H9 (cell line): ENCODE results near the gene ITGA7. TPM values are rescaled to one million over a fixed set of nuclear protein-coding genes. Genes with fewer than 3 reads are reported as not detected.

ENCODE experiments used
- DNase-seq: peaks from one replicate; pipeline ENCODE4 v3.0.0-alpha.2; 2017
- H2AFZ ChIP-seq: one replicate; pipeline ENCODE4 v1.6.1; 2013; ENCODE audit warnings: mild to moderate bottlenecking, low read length, control low read depth, moderate library complexity
- H2AK5ac ChIP-seq: 2 replicates; pipeline ENCODE4 v1.6.1; 2013; ENCODE audit warnings: low read length, control low read depth, mixed read lengths; ENCODE audit not compliant: insufficient read length
- H2BK120ac ChIP-seq: one replicate; pipeline ENCODE4 v1.6.1; 2013; ENCODE audit warnings: low read depth, mild to moderate bottlenecking, low read length, control low read depth, inconsistent platforms; ENCODE audit not compliant: poor library complexity, severe bottlenecking
- H2BK12ac ChIP-seq: 2 replicates; pipeline ENCODE4 v1.6.1; 2013; ENCODE audit warnings: low read length, control low read depth, mixed read lengths, low read depth; ENCODE audit not compliant: insufficient read length
- H2BK15ac ChIP-seq: 2 replicates; pipeline ENCODE4 v1.6.1; 2013; ENCODE audit warnings: low read depth, low read length, control low read depth
- H2BK20ac ChIP-seq: one replicate; pipeline ENCODE4 v1.6.1; 2013; ENCODE audit warnings: low read depth, mild to moderate bottlenecking, low read length, control low read depth, inconsistent platforms; ENCODE audit not compliant: poor library complexity, severe bottlenecking
- H2BK5ac ChIP-seq: 2 replicates; pipeline ENCODE4 v1.6.1; 2013; ENCODE audit warnings: low read length, control low read depth, mixed read lengths; ENCODE audit not compliant: insufficient read length
- H3K14ac ChIP-seq: 2 replicates; pipeline ENCODE4 v1.6.1; 2013; ENCODE audit warnings: low read length, control low read depth; ENCODE audit not compliant: insufficient read depth
- H3K18ac ChIP-seq: 2 replicates; pipeline ENCODE4 v1.6.1; 2013; ENCODE audit warnings: low read depth, mild to moderate bottlenecking, mixed read lengths, low read length, control low read depth; ENCODE audit not compliant: insufficient read length
- H3K23ac ChIP-seq: 2 replicates; pipeline ENCODE4 v1.6.1; 2013; ENCODE audit warnings: low read length, control low read depth, mixed read lengths, low read depth; ENCODE audit not compliant: insufficient read length
- H3K23me2 ChIP-seq: 2 replicates; pipeline ENCODE4 v1.6.1; 2013; ENCODE audit warnings: low read depth, mild to moderate bottlenecking, mixed read lengths, low read length, control low read depth; ENCODE audit not compliant: insufficient read length, poor library complexity, severe bottlenecking
- H3K27ac ChIP-seq: 2 replicates; pipeline ENCODE4 v1.5.1; 2013; ENCODE audit warnings: low read length, control low read depth, mixed read lengths, low read depth; ENCODE audit not compliant: insufficient read length
- H3K27me3 ChIP-seq: 2 replicates; pipeline ENCODE4 v1.6.1; 2013; ENCODE audit warnings: low read length, control low read depth, inconsistent platforms; ENCODE audit not compliant: insufficient read depth
- H3K4ac ChIP-seq: 2 replicates; pipeline ENCODE4 v1.6.1; 2013; ENCODE audit warnings: low read depth, mild to moderate bottlenecking, control low read depth, inconsistent platforms, low read length, moderate library complexity
- H3K4me1 ChIP-seq: 2 replicates; pipeline ENCODE4 v1.6.1; 2013; ENCODE audit warnings: low read length, control low read depth, inconsistent platforms; ENCODE audit not compliant: insufficient read depth
- H3K4me2 ChIP-seq: 2 replicates; pipeline ENCODE4 v1.6.1; 2013; ENCODE audit warnings: low read length, control low read depth, mixed read lengths; ENCODE audit not compliant: insufficient read length, insufficient read depth
- H3K56ac ChIP-seq: 2 replicates; pipeline ENCODE4 v1.6.1; 2013; ENCODE audit warnings: low read depth, mild to moderate bottlenecking, mixed read lengths, low read length, control low read depth; ENCODE audit not compliant: insufficient read length
- H3K79me1 ChIP-seq: 2 replicates; pipeline ENCODE4 v1.6.1; 2013; ENCODE audit warnings: low read depth, mild to moderate bottlenecking, moderate library complexity, low read length, control low read depth, inconsistent platforms; ENCODE audit not compliant: insufficient read depth, poor library complexity, severe bottlenecking
- H3K79me2 ChIP-seq: 2 replicates; pipeline ENCODE4 v1.6.1; 2013; ENCODE audit warnings: low read length, control low read depth, inconsistent platforms; ENCODE audit not compliant: insufficient read depth
- H3K9ac ChIP-seq: 2 replicates; pipeline ENCODE4 v1.6.1; 2013; ENCODE audit warnings: low read length, control low read depth, mixed read lengths; ENCODE audit not compliant: insufficient read length; ENCODE audit errors: extremely low read depth
- H3K9me3 ChIP-seq: one replicate; pipeline ENCODE4 v1.6.1; 2013; ENCODE audit warnings: low read depth, low read length, inconsistent platforms; ENCODE audit not compliant: control insufficient read depth
- H3T11ph ChIP-seq: one replicate; pipeline ENCODE4 v1.6.1; 2013; ENCODE audit warnings: mild to moderate bottlenecking, low read length, control low read depth, inconsistent platforms
- H4K20me1 ChIP-seq: one replicate; pipeline ENCODE4 v1.6.1; 2013; ENCODE audit not compliant: control insufficient read depth, insufficient read length, insufficient read depth
- H4K5ac ChIP-seq: 2 replicates; pipeline ENCODE4 v1.6.1; 2013; ENCODE audit warnings: low read depth, mild to moderate bottlenecking, mixed read lengths, low read length, control low read depth; ENCODE audit not compliant: insufficient read length
- H4K8ac ChIP-seq: replicated peaks from 2 replicates; pipeline ENCODE4 v1.6.1; 2013; ENCODE audit warnings: low read length, control low read depth, mixed read lengths, low read depth; ENCODE audit not compliant: insufficient read length
- H4K91ac ChIP-seq: 2 replicates; pipeline ENCODE4 v1.6.1; 2013; ENCODE audit warnings: low read depth, mild to moderate bottlenecking, moderate library complexity, mixed read lengths, low read length, control low read depth; ENCODE audit not compliant: insufficient read length
- H3K27ac Mint-ChIP-seq, 3 experiments: 2 replicates in 2 of 3; 3 replicates in 1 of 3; pipeline ENCODE4 v1.8.0; 2020 to 2021; ENCODE audit warnings: mixed read lengths in 3 of 3, mild to moderate bottlenecking in 1 of 3, moderate library complexity in 1 of 3
- H3K27me3 Mint-ChIP-seq: 2 replicates; pipeline ENCODE4 v1.8.0; 2021; ENCODE audit warnings: low read depth, mild to moderate bottlenecking, moderate library complexity, mixed read lengths
- H3K36me3 Mint-ChIP-seq, 3 experiments: 2 replicates in 2 of 3; 3 replicates in 1 of 3; pipeline ENCODE4 v1.8.0; 2020 to 2021; ENCODE audit warnings: low read depth in 3 of 3, mixed read lengths in 3 of 3; ENCODE audit not compliant: insufficient read depth in 1 of 3
- H3K4me1 Mint-ChIP-seq, 2 experiments: 2 replicates each; pipeline ENCODE4 v1.8.0; 2020; ENCODE audit warnings: mixed read lengths in 2 of 2
- H3K4me3 Mint-ChIP-seq, 2 experiments: 2 replicates in 1 of 2; 3 replicates in 1 of 2; pipeline ENCODE4 v1.8.0; 2020 to 2021; ENCODE audit warnings: mild to moderate bottlenecking in 2 of 2, mixed read lengths in 2 of 2, moderate library complexity in 1 of 2
- H3K9me3 Mint-ChIP-seq, 2 experiments: 2 replicates in 1 of 2; 3 replicates in 1 of 2; pipeline ENCODE4 v1.8.0; 2020; ENCODE audit warnings: mild to moderate bottlenecking in 2 of 2, mixed read lengths in 2 of 2, moderate library complexity in 1 of 2
- WGBS: extraction: QIAGEN DNeasy Blood & Tissue Kit; methylation state at CpG from one replicate; pipeline ENCODE4 v1.1.7; 2013; ENCODE audit warnings: missing lambda C conversion rate, low lambda C conversion rate, mixed read lengths; ENCODE audit not compliant: insufficient read length; ENCODE audit errors: extremely low coverage; 5-methylcytosine and 5-hydroxymethylcytosine counted together
- total RNA-seq: library from RNA; stranded (reverse); gene quantifications from 2 replicates; pipeline ENCODE4 v1.2.1, GENCODE V29; 2021
- TF ChIP-seq, protein P1 (sequence below): fragments of 200-600 bp; sonication (generic); conservative IDR thresholded peaks from 3 replicates; pipeline ENCODE4 v1.8.0; 2021; ENCODE audit warnings: antibody characterized with exemption, mild to moderate bottlenecking

Gene ITGA7
- total RNA-seq, 1 experiment from 2014 or later, result 119 TPM

DNA sequence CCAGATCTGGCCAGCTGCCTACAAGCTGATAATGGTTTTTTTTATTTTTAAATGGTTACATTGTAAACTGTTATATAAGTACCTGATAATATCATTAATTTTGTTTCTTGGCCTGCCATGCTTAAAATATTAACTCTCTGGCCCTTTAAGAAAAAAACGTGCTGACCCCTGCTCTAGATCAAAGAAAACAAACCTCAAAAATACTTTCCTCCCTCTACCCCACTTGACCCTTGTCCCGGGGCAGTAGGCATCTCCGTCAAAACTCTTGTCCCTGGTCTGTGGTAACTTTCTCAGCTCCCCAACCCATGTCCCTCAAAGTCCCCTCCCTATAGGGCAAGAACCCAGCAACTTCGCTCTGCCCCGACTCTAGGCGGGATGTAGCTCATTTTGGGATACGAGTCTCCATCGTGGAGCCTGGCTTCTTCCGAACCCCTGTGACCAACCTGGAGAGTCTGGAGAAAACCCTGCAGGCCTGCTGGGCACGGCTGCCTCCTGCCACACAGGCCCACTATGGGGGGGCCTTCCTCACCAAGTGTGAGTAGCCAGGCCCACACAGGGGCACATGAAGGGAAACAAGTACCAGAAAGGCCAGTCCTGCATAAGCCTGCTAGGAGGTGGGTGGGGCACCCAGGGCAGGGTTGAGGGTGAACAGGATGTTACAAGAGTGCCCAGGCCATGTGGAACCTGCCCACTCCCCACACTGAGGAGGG is 16.0 kb upstream of the ITGA7 start:
- Histone ChIP-seq H3K27me3 (no peaks in the 10 kb centered on the region), H3K79me2 (peaks cover 7% of the 10 kb centered on the region; the same call in 1 of the 2 replicates), H3K14ac (no peak overlapping the region), H4K5ac (no peak overlapping the region), H2BK15ac (no peak overlapping the region), H3K18ac (no peak overlapping the region), H3K79me1 (peaks cover 7% of the 10 kb centered on the region), H3K56ac (no peak overlapping the region), H2BK12ac (no peak overlapping the region), H3K23ac (no peak overlapping the region), H2BK5ac (no peak overlapping the region), H3K4me2 (no peak overlapping the region), H2AK5ac (no peak overlapping the region), H3K23me2 (peaks cover 7% of the 10 kb centered on the region), H3K9me3 (no peaks in the 10 kb centered on the region), H4K91ac (no peak overlapping the region), H4K20me1 (no peaks in the 10 kb centered on the region), H4K8ac (no peak overlapping the region), H3K4me1 (peaks cover 5% of the 10 kb centered on the region; the same call in 1 of the 2 replicates), H2BK20ac (no peak overlapping the region), H2AFZ (no peak overlapping the region), H3T11ph (no peak overlapping the region), H2BK120ac (no peak overlapping the region), H3K9ac (no peak overlapping the region), H3K4ac (no peak overlapping the region), H3K27ac (no peak overlapping the region)
- peaks cover 30 to 33% of the 10 kb centered on the region in 2 experiments for H3K4me1 Mint-ChIP-seq
- no peaks in the 10 kb centered on the region for H3K27me3 Mint-ChIP-seq
- no peak overlapping the region for H3K4me3 Mint-ChIP-seq
- DNase-seq, result peak; percentile 28
- TF ChIP-seq, protein P1, sequence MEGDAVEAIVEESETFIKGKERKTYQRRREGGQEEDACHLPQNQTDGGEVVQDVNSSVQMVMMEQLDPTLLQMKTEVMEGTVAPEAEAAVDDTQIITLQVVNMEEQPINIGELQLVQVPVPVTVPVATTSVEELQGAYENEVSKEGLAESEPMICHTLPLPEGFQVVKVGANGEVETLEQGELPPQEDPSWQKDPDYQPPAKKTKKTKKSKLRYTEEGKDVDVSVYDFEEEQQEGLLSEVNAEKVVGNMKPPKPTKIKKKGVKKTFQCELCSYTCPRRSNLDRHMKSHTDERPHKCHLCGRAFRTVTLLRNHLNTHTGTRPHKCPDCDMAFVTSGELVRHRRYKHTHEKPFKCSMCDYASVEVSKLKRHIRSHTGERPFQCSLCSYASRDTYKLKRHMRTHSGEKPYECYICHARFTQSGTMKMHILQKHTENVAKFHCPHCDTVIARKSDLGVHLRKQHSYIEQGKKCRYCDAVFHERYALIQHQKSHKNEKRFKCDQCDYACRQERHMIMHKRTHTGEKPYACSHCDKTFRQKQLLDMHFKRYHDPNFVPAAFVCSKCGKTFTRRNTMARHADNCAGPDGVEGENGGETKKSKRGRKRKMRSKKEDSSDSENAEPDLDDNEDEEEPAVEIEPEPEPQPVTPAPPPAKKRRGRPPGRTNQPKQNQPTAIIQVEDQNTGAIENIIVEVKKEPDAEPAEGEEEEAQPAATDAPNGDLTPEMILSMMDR, result no peak
- peak overlapping the region in 1 of 3 experiments; percentile 81; a peak in 2 of 7 replicates for H3K27ac Mint-ChIP-seq
- no peaks in the 10 kb centered on the region for H3K9me3 Mint-ChIP-seq
- peaks cover 21 to 54% (median 46%) of the 10 kb centered on the region in 3 experiments; a peak in 6 of 7 replicates for H3K36me3 Mint-ChIP-seq
- WGBS, result no CpG with 5 or more reads among the region's 10 CpGs
